GM12801 (cell line): ENCODE results near the gene NFATC1.

Source experiments
- TF ChIP-seq, protein P1 (sequence below): IDR thresholded peaks from one replicate; pipeline ENCODE4 v1.5.1; 2011; ENCODE audit warnings: control low read depth; ENCODE audit not compliant: insufficient read length; ENCODE audit errors: extremely low read depth

The NFATC1 gene

GRCh38 chr18:79534356-79534755 lies 138.6 kb downstream of the NFATC1 start:
- TF ChIP-seq, protein P1, sequence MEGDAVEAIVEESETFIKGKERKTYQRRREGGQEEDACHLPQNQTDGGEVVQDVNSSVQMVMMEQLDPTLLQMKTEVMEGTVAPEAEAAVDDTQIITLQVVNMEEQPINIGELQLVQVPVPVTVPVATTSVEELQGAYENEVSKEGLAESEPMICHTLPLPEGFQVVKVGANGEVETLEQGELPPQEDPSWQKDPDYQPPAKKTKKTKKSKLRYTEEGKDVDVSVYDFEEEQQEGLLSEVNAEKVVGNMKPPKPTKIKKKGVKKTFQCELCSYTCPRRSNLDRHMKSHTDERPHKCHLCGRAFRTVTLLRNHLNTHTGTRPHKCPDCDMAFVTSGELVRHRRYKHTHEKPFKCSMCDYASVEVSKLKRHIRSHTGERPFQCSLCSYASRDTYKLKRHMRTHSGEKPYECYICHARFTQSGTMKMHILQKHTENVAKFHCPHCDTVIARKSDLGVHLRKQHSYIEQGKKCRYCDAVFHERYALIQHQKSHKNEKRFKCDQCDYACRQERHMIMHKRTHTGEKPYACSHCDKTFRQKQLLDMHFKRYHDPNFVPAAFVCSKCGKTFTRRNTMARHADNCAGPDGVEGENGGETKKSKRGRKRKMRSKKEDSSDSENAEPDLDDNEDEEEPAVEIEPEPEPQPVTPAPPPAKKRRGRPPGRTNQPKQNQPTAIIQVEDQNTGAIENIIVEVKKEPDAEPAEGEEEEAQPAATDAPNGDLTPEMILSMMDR, result no peak

GRCh38 chr18:79537758-79538157 lies 142.0 kb downstream of the NFATC1 start:
- TF ChIP-seq, protein P1, result no peak

DNA sequence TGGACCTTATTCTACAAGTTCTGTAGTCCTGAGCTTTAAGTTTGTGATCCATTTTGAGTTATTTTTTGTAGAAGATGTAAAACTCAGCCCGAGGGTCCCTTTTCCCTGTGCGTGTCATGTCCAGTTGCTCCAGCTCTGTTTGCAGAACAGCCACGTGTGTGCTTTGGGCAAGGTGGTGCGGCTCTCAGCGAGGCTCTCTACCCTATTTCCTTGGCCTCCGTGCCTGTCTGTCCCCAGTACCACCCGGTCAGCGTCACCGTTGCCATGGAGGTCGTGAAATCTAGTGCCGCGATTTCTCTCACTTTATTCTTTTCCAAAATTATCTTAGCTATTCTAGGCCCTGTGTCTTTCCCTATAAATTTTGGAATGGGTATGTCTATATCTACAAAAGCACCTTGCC lies 142.9 kb downstream of the NFATC1 start:
- TF ChIP-seq, protein P1, result no peak

DNA sequence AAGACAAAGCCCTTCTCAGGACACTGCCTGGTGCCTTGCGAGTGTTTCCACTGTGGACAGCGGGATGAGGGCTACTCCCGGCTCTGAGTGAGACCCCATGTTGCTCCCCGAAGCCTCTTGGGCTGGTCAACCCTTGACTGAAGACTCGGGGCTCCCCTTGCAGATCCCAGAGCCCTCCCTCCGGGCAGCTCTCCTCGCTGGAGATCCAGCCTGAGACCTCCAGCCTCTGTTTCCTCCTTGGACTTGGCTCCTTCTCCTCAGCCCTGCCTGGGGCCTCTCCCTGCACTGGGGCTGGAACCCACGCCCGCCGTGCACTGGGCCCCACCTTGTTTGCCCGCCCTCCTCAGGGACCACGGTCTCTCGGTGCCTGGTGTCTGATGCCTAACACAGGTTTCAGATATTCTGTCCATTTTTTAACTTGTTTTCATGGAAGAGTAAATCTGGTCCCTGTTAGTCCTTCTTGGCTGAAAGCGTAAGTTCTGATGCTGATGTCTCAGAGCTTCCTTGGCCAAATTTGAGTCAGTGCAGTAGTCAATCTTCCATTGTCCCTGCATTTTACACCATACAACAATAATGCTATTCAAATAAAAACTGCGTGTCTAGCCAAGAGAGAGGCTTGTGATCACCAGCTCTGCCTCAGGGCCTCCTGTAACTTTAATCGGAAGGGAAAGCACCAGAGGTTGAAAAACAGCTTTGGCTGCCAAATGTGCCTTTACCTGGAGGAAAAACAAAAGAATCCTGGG lies 144.6 kb downstream of the NFATC1 start:
- TF ChIP-seq, protein P1, result no peak

- TF ChIP-seq, protein P1, result no peak
These were observed 145.2 kb downstream of the NFATC1 start for GRCh38 chr18:79540904-79541282.

DNA sequence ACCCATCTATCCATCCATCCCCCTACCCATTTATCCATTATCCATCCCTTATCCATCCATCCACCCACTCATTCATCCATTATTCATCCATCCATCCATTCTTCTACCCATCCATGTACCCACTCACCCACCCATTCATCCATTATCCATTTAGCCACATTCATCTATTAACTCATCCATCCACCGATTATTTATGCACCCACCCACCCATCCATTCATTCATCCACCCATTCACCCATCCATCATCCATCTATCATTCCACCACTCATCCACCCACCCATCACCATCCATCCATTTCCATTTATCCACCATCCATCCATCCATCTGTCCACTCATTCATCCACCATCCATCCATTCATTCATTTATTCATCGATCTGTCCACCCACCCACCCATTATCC lies 146.5 kb downstream of the NFATC1 start:
- TF ChIP-seq, protein P1, result no peak

DNA sequence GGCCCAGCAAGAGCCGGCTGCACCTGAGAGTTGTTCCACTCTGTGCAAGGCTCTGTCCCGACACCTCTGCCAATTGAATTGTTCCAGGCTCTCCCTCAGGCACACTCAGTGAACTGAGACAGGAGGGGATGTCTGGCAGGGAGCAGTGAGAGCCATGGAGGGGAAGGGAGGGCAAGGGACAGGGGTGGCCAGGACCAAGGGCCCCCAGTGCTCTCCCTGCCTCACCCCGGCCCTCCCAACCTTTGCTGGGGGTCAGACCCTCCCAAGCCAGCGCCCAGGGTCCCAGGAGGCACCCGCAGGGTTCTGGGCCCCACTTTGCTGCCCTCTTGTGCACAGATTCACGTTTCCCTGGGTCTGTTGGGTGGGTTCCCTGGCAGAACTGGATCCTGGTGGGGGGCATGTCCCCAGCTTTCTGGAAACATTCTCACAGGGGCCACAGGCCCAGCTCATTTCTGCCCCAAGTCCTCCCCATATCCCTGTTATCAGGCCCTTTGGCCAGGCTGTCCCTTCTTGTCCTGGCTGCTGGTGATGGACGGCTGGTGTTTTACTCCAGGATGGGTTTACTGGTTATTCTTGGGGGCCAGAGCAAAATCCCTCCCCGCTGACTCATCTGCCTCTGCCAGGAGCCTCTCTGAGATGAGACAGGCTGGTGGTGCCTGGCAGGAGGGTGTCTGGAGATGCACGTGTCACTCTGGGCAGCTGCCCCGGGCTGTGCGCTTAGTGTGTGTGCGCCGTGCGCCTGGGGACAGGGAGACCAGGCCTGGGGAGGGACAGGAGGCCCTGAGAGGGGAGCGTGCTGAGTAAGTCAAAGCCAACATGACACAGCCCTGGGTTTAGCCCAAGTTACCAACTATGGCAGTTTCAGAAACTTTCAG lies 147.4 kb downstream of the NFATC1 start:
- TF ChIP-seq, protein P1, result no peak
